Spleen (tissue), 11 donors: ENCODE measurements around the gene ZW10. TPM values are rescaled to one million over a fixed set of nuclear protein-coding genes. Genes with fewer than 3 reads are reported as not detected.

ENCODE experiments used
- DNase-seq: peaks from one replicate; pipeline ENCODE4 v3.0.0-alpha.2; 2020
- H3K27ac ChIP-seq, 8 donors: fragments of 200-600 bp; sonication (generic) in 7 of 8; 1 replicate in 4 of 8; 2 replicates in 4 of 8; pipeline versions ENCODE4 v1.5.0 to v1.8.0; 2016 to 2021; ENCODE audit warnings: inconsistent platforms in 4 of 8, mild to moderate bottlenecking in 4 of 8, moderate library complexity in 1 of 8
- H3K27me3 ChIP-seq, 7 donors: fragments of 200-600 bp; sonication (generic) in 6 of 7; replicated peaks in 1 of 7; 1 replicate in 4 of 7; 2 replicates in 3 of 7; pipeline versions ENCODE4 v1.5.0 to v1.8.0; 2016 to 2021; ENCODE audit warnings: inconsistent platforms in 3 of 7, mild to moderate bottlenecking in 1 of 7
- H3K36me3 ChIP-seq, 6 donors: fragments of 200-600 bp; sonication (generic) in 5 of 6; 1 replicate in 4 of 6; 2 replicates in 2 of 6; pipeline versions ENCODE4 v1.5.0 to v1.8.0; 2016 to 2021; ENCODE audit warnings: inconsistent platforms in 2 of 6
- H3K4me1 ChIP-seq, 6 donors: fragments of 200-600 bp; sonication (generic) in 5 of 6; 1 replicate in 3 of 6; 2 replicates in 3 of 6; pipeline versions ENCODE4 v1.5.0 to v1.8.0; 2016 to 2021; ENCODE audit warnings: inconsistent platforms in 3 of 6
- H3K4me3 ChIP-seq, 8 donors: fragments of 200-600 bp; sonication (generic) in 7 of 8; 1 replicate in 4 of 8; 2 replicates in 4 of 8; pipeline versions ENCODE4 v1.5.0 to v1.8.0; 2016 to 2021; ENCODE audit warnings: inconsistent platforms in 4 of 8, mild to moderate bottlenecking in 4 of 8, moderate library complexity in 2 of 8
- H3K9me3 ChIP-seq, 8 donors: fragments of 200-600 bp; sonication (generic) in 7 of 8; 1 replicate in 4 of 8; 2 replicates in 4 of 8; pipeline versions ENCODE4 v1.5.0 to v1.8.0; 2016 to 2021; ENCODE audit warnings: inconsistent platforms in 4 of 8
- CTCF ChIP-seq, 11 experiments: fragments of 200-600 bp in 7 of 11; fragments of 450-650 bp in 4 of 11; sonication (generic) in 4 of 11; IDR thresholded peaks in 8 of 11; conservative IDR thresholded peaks in 3 of 11; 1 replicate in 7 of 11; 2 replicates in 4 of 11; pipeline versions ENCODE4 v1.4.0 to v1.8.0; 2016 to 2021; ENCODE audit warnings: antibody characterized with exemption in 11 of 11, inconsistent platforms in 4 of 11, mild to moderate bottlenecking in 1 of 11
- POLR2A ChIP-seq, 3 donors: fragments of 450-650 bp; IDR thresholded peaks; one replicate each; pipeline ENCODE4 v1.5.1; 2017; ENCODE audit warnings: antibody characterized with exemption in 3 of 3, mild to moderate bottlenecking in 1 of 3
- POLR2AphosphoS5 ChIP-seq, 3 donors: sonication (generic); formaldehyde crosslinking; IDR thresholded peaks; one replicate each; pipeline ENCODE4 v1.5.1; 2017; ENCODE audit warnings: antibody characterized with exemption in 3 of 3
- WGBS, 5 donors: extraction: QIAGEN DNeasy Blood & Tissue Kit in 3 of 5; methylation state at CpG; one replicate each; pipeline versions ENCODE4 v1.1.5 to v1.1.7; 2013 to 2018; 5-methylcytosine and 5-hydroxymethylcytosine counted together
- intact Hi-C: fragments of 100-400 bp; cut with DNase I; formaldehyde crosslinking; loops from one replicate; pipeline ENCODE4 v1.15.0; 2023; ENCODE audit warnings: low total_unique reads
- polyA plus RNA-seq, 3 donors: library from polyadenylated mRNA; stranded (reverse); fragments of 200-250 nt; gene quantifications; one replicate each; pipeline ENCODE4 v1.2.1, GENCODE V29; 2013
- total RNA-seq, 7 donors: library from RNA; depleted of rRNA in 3 of 7; stranded (reverse); fragments of >200 nt in 3 of 7; fragmentation: NEBNext Ultra II Directional in 4 of 7; extraction: Animal tissue kit (Norgen Biotek cat#: 25700) in 4 of 7; gene quantifications; one replicate each; pipeline versions ENCODE4 v1.1.0 to v1.2.1, GENCODE V29; 2016 to 2021
- donor health status: healthy with polysubstance abuse.
- donor health status: DM: no; HTN: no; CAD: no; lungs with moderate emphysema.
- donor health status: DM: no; HTN: no; CAD: no.
- donor health status: Bipolar disorder and iron deficiency.
- donor health status: healthy.
- donor health status: DM: no; HTN: no; CAD: no.
- donor health status: DM: yes; HTN: yes; CAD: no.

The ZW10 gene
- total and polyA plus RNA-seq, 10 donors = 3.2 to 15.7 (median 10.9) TPM

- no peak overlapping the region for H3K4me3 ChIP-seq
- no peaks in the 10 kb centered on the region for H3K9me3 ChIP-seq
- intact Hi-C loops = no loop called here
- H3K27me3 ChIP-seq = no peaks in the 10 kb centered on the region
- H3K27ac ChIP-seq = no peak overlapping the region
- no peaks in the 10 kb centered on the region for H3K4me1 ChIP-seq
- no peak for DNase-seq
- TF ChIP-seq POLR2A (IDR thresholded peaks at IDR 0.05) = no peak
- no peak for TF ChIP-seq POLR2AphosphoS5 (IDR thresholded peaks at IDR 0.05)
- no peak for TF ChIP-seq CTCF (IDR thresholded peaks at IDR 0.05 in 8 of 11, conservative IDR thresholded peaks at IDR 0.05 in 3 of 11)
- WGBS, 5 donors = 71 to 95% (median 87%) methylated on average over 4 of the region's 4 CpGs
- peaks cover 0 to 5% (median 0%) of the 10 kb centered on the region in 6 donors for H3K36me3 ChIP-seq
Observed at GRCh38 chr11:113695207-113695606, 78.3 kb downstream of the ZW10 start.

GRCh38 chr11:113694390-113694789 is 79.1 kb downstream of the ZW10 start:
- Histone ChIP-seq H3K36me3 (peaks cover 0 to 5% (median 0%) of the 10 kb centered on the region in 6 donors), H3K9me3 (no peaks in the 10 kb centered on the region), H3K4me1 (no peaks in the 10 kb centered on the region), H3K4me3 (no peak overlapping the region), H3K27me3 (no peaks in the 10 kb centered on the region), H3K27ac (no peak overlapping the region)
- 91 to 95% (median 95%) methylated on average over 11 to 12 of the region's 12 CpGs for WGBS, 5 donors
- intact Hi-C loops = no loop called here
- TF ChIP-seq CTCF (IDR thresholded peaks at IDR 0.05 in 8 of 11, conservative IDR thresholded peaks at IDR 0.05 in 3 of 11) (no peak), POLR2A (IDR thresholded peaks at IDR 0.05) (no peak), POLR2AphosphoS5 (IDR thresholded peaks at IDR 0.05) (no peak)
- DNase-seq = no peak

GRCh38 chr11:113693030-113693429 is 80.5 kb downstream of the ZW10 start:
- WGBS, 5 donors = 91 to 94% (median 92%) methylated on average over 13 of the region's 13 CpGs
- TF ChIP-seq POLR2AphosphoS5 (IDR thresholded peaks at IDR 0.05) = no peak
- TF ChIP-seq CTCF (IDR thresholded peaks at IDR 0.05 in 8 of 11, conservative IDR thresholded peaks at IDR 0.05 in 3 of 11) = no peak
- no peak for TF ChIP-seq POLR2A (IDR thresholded peaks at IDR 0.05)

GRCh38 chr11:113690619-113691569 is 82.6 kb downstream of the ZW10 start:
- no peaks in the 10 kb centered on the region for H3K27me3 ChIP-seq
- WGBS, 5 donors = 77 to 88% (median 80%) methylated on average over 12 to 15 of the region's 15 CpGs
- no peaks in the 10 kb centered on the region for H3K36me3 ChIP-seq
- no peak overlapping the region for H3K27ac ChIP-seq
- intact Hi-C loops = no loop called here
- no peaks in the 10 kb centered on the region for H3K4me1 ChIP-seq
- no peak for DNase-seq
- no peaks in the 10 kb centered on the region for H3K9me3 ChIP-seq
- no peak overlapping the region for H3K4me3 ChIP-seq
- no peak for TF ChIP-seq POLR2A (IDR thresholded peaks at IDR 0.05)
- TF ChIP-seq CTCF (IDR thresholded peaks at IDR 0.05 in 8 of 11, conservative IDR thresholded peaks at IDR 0.05 in 3 of 11) = peak in 1 of 11 experiments; percentile 24
- TF ChIP-seq POLR2AphosphoS5 (IDR thresholded peaks at IDR 0.05) = no peak

More at GRCh38 chr11:113693030-113693429, 80.5 kb downstream of the ZW10 start:
- H3K4me3 ChIP-seq = no peak overlapping the region
- H3K36me3 ChIP-seq = peaks cover 0 to 5% (median 0%) of the 10 kb centered on the region in 6 donors
- H3K4me1 ChIP-seq = no peaks in the 10 kb centered on the region
- H3K27ac ChIP-seq = no peak overlapping the region
- no peaks in the 10 kb centered on the region for H3K9me3 ChIP-seq
- intact Hi-C loops = no loop called here
- no peaks in the 10 kb centered on the region for H3K27me3 ChIP-seq
- DNase-seq = no peak
